NOMO-1 (cell line): ENCODE data around the gene RPS4Y1.
"Not testable (repeated sequence)": the region's sequence is repeated elsewhere in the genome, so short reads cannot be mapped to it uniquely, and the experiment has no call there.

Experiments used
- DNase-seq, 2 experiments: peaks; one replicate each; lab custom pipeline; 2025; ENCODE audit not compliant: unreplicated experiment in 2 of 2; lab: John Stamatoyannopoulos, UW

RPS4Y1 gene

GRCh38 chrY:2841471-2841893 is at the start of gene RPS4Y1:
Gene RPS4Y1, plus strand, starts transcription at chrY:2841602. Its CDS starts 23 bp downstream, at chrY:2841625.
- no peak for DNase-seq

- no peak for DNase-seq
Measured at GRCh38 chrY:2796977-2797523, 44.4 kb upstream of the RPS4Y1 start.

DNA sequence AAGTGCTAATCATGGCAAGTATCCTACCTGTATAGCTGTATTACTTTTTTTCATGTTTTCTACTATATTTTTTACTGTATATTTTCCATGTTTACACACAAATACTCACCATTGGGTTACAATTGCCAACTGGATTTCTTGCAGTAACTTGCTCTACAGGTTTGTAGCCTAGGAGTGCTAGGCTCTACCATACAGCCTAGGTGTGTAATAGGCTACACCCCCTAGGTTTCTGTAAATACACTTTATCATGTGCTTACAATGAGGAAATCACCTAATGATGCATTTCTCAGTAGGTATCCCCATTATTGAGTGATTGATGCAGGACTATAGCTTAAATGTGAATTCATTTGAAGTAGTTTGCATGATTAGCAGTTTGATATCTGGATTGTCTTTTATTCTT is 43.4 kb upstream of the RPS4Y1 start:
- no peak for DNase-seq

DNA sequence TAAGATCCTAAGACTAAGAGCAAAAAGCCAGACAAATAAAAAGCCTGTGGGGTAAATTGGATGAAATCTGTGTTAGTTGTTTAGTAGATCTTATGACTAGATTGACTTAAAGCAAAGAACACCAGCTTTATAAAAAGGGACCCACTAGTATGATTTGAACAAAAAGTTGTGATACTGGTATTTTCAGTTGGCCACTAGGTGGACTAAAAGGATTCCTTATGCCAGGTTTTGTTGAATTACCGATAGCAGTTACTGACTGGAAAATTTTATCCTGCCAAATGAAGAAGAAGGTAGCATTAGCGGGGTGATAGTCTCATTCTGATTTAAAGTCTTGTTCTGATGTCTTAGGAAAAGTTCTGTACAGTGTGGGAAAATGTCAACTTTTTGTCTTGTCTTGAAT is 41.2 kb upstream of the RPS4Y1 start:
- no peak for DNase-seq

DNA sequence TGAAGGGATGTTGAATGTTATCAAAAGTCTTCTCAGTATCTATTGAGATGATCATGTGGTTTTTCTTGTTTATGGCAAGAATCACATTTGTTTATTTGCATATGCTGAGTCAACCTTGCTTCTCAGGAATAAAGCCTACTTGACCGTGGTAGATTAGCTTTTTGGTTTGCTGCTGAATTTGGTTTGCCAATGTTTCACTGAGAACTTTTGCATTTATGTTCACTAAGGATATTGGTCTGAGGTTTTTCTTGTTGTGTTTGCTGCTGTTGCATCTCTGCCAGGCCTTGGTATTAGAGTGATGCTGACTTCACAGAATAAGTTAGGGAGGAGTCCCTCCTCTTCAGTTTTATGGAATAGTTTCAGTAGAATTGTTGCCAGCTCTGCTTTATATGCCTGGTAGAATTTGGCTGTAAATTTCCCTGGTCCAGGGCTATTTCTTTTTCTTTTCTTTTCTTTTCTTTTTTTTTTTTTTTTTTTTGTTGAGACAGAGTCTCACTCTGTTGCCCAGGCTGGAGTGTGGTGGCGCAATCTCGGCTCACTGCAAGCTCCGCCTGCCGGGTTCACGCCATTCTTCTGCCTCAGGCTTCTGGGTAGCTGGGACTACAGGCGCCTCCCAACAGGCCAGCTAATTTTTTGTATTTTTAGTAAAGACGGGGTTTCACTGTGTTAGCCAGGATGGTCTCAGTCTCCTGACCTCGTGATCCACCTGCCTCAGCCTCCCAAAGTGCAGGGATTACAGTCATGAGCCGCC is 24.1 kb upstream of the RPS4Y1 start:
- not testable (repeated sequence) for DNase-seq

DNA sequence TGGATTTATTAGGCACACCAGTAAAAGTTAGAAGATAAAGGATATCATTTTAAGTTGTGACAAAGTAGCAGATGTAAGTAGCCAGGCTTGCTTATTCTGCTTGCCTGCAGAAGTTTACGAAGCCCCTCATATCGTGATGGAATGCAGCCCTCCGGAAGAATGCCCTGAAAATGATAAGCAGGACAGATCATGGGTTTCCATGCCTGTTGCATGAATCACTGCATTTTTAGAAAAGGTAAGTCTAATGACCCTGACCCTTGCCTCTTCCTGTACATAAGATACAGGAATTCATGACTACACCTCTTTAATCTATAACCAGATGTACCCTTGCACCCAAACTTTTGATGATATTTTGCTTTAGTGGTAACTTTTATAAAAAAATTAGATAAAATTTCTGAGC is 16.9 kb upstream of the RPS4Y1 start:
- no peak for DNase-seq

- no peak for DNase-seq
Measured at GRCh38 chrY:2828497-2828896, 12.9 kb upstream of the RPS4Y1 start.

- DNase-seq: no peak
Measured at GRCh38 chrY:2835230-2835629, 6.2 kb upstream of the RPS4Y1 start.

- no peak for DNase-seq
Measured at GRCh38 chrY:2837078-2837477, 4.3 kb upstream of the RPS4Y1 start.

DNA sequence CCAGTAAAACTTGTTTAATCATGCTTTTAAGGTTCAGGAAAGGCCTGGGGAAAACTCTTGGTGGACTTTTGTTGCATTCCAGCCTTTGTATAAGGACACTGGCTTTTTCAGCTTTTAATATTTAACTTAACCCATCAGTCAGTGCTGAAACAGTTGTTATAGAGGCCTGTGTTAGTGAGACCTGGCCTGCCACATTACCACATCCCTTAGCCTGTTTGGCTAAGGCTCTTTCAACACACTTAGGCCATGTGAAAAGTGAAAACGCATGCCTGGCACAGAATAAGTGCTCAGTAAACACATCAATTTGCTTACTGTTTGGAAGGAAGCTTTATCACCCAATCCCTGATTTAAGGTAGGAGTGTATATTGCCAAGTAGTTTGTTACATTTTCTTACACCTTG is 3.5 kb upstream of the RPS4Y1 start:
- DNase-seq: no peak

DNA sequence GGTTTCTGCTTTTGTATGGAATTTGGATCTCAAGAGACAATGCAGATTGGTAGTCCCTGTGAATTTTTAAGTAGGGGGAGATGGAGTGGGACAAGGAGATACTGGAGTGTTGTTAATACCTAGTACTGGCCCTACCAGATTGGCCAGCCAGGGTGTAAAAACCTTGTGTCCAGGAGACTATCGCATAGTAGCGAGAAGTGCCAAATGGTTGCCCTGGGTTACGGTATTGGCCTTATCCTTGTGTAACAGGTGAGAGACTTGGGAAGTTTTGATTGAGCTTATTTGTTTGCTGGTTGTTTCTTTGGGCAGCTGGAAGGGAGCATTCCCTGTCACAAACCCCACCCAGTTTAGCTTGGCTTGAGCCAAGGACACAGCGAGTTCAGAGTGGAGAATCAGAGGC is 5.4 kb downstream of the RPS4Y1 start:
- DNase-seq: no peak

DNA sequence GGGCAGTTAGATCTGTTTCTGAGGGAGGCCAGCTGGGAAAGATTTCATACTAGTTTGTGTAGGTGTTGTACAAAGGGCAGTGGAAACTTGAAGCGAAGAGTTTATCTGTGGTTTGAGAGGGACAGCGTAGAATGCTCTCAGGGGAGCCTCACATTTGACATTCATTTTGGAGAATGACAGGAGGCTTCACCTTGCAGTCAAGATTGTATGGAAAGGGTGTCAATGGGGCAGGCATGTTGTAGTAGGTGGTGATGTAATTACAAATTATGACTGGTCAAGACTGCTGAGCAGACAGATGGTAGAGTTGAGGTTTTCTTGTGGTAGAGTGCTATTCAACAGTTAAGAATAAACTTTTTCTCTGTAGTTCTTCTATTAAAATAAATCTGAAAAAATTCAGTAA is 7.0 kb downstream of the RPS4Y1 start:
- DNase-seq: no peak

- no peak for DNase-seq
Measured at GRCh38 chrY:2849368-2849767, 8.0 kb downstream of the RPS4Y1 start.

GRCh38 chrY:2854145-2854774 is 12.9 kb downstream of the RPS4Y1 start:
- DNase-seq: no peak

DNA sequence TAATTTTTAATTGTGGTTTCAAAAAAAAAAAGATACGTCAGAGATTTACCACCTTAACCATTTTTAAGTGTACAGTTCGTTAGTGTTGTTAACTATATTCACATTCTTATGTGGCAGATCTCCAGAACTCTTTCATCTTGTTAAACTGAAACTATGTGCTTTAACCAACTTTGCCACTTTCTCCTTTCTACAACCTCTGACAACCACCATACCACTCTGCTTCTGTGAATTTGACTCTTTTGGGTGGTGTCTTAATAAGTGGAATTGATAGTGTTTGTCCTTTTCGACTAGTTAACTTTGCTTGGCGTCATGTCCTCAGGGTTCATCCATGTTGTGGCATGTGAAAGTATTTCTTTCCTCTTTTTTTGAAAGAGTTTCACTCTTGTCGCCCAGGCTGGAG is 15.7 kb downstream of the RPS4Y1 start:
- DNase-seq: no peak

DNA sequence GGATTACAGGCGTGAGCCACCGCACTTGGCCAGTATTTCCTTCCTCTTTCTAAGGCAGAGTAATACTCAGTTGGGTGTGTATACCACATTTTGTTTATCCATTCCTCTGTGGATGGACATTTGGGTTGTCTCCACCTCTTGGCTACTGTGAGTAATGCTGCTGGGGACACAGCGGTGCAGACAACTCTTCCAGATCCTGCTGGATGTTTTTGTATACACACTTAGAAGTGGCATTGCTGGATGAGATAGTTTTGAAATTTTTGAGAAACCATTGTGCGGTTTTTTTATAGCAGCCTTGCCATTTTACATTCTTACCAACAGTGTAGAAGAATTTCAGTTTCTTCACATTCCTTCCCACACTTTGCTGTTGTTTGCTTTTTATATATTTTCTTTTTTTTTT is 16.3 kb downstream of the RPS4Y1 start:
- no peak for DNase-seq

DNA sequence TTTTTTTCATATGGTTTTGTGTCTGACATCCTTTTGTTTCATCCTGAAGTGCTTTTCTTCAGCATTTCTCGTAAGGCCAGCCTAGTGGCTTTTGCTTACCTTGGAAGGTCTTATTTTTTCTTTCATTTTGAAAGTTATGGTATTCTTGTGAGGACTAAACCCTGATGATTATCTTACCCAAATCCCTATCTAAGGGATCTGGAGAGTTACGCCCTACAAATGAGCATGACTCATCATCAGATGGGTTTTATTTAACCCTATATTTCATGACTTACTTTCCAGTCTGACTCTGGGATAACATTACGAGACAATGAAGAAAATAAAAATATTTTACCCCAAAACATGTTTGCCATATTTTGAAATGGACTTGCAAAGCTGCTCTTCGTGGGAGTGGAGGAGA is 18.4 kb downstream of the RPS4Y1 start:
- DNase-seq: no peak

GRCh38 chrY:2860511-2860910 is 19.1 kb downstream of the RPS4Y1 start:
- no peak for DNase-seq

DNA sequence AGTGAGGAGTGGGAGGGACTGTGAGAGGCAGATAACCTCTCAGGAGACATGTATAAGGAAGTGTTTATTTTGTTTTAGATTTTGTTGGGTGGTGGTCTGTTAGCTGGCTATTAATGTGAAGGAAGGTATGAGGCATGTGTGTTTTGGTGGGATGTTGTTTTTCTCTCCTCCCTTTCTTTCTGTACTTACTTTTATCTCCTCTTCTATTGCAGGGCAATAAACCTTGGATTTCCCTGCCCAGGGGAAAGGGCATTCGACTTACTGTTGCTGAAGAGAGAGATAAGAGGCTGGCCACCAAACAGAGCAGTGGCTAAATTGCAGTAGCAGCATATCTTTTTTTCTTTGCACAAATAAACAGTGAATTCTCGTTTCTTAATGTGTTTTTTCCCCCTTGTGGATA is 25.2 kb downstream of the RPS4Y1 start:
- DNase-seq: no peak

DNA sequence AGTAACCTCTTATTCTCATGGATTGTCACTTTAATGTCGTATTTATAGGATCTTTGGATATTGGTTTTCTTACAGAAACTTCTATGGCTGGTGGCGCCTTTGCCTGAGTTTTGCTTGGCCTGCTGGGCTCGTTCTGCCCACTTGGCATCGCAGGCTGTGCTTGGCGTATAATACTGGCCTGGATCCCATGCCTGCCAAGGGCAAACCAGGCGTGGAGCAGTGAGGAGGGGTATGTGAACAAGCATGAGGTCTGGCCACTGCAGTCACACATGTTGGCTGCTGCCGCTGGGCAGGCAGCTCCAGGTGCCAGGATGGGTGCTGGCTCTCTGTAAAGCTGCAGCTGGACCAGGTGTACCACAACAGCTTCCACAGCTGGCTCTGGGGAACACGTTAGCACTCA is 26.1 kb downstream of the RPS4Y1 start:
- no peak for DNase-seq

GRCh38 chrY:2868035-2868607 is 26.7 kb downstream of the RPS4Y1 start:
- DNase-seq: no peak

DNA sequence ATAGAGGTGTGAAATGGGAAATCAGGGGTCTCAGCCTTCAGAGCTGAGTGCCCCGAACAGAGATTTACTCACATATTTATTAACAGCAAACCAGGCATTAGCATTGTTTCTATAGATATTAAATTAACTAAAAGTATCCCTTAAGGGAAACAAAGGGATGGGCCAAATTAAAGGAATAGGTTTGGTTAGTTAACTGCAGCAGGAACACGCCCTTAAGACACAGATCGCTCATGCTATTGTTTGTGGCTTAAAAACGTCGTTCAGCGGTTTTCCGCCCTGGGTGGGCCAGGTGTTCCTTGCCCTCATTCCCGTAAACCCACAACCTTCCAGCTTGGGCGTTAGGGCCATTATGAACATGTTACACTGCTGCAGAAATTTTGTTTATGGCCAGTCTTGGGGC is 30.8 kb downstream of the RPS4Y1 start:
- not testable (repeated sequence) for DNase-seq
